WTC11 (cell line): ENCODE data around the gene ILKAP.

Source experiments
- CTCF ChIP-seq: fragments of 200-600 bp; IDR thresholded peaks from 2 replicates; pipeline ENCODE4 v1.8.0; 2022; ENCODE audit warnings: antibody characterized with exemption
- ESRRA ChIP-seq: sonication (generic); formaldehyde crosslinking; IDR thresholded peaks from 2 replicates; pipeline ENCODE4 v1.8.1; 2022; ENCODE audit warnings: mild to moderate bottlenecking, missing genetic modification reagents, borderline replicate concordance
- TP53 ChIP-seq: sonication (generic); formaldehyde crosslinking; IDR thresholded peaks from 2 replicates; pipeline ENCODE4 v1.8.1; 2023; ENCODE audit warnings: mild to moderate bottlenecking, missing genetic modification reagents
- ZNF281 ChIP-seq: sonication (generic); formaldehyde crosslinking; IDR thresholded peaks from 2 replicates; pipeline ENCODE4 v1.8.0; 2023; ENCODE audit warnings: mild to moderate bottlenecking, missing genetic modification reagents

GRCh38 chr2:238202326-238203093 is 985 bp downstream of the ILKAP start:
- no peak for TF ChIP-seq ZNF281 (CRISPR knock-in tag)
- TF ChIP-seq CTCF: no peak
- TF ChIP-seq ESRRA (CRISPR knock-in tag): no peak
- no peak for TF ChIP-seq TP53 (CRISPR knock-in tag)
